ENCODE measurements around the gene TSPYL4. TPM values are rescaled to one million over a fixed set of nuclear protein-coding genes. Genes with fewer than 3 reads are reported as not detected.

The TSPYL4 gene
- total RNA-seq, 3 donors from 2014 or later, result 15.2 to 22.2 (median 19.0) TPM

GRCh38 chr6:116292553-116292952, 38.7 kb upstream of the TSPYL4 start:
- intact Hi-C loops (cut with DNase I; ENCODE audit: low total_unique reads), result no loop called here
- Histone ChIP-seq H3K4me1 (no peaks in the 10 kb centered on the region), H3K9me3 (no peaks in the 10 kb centered on the region), H3K27ac (no peak overlapping the region), H3K27me3 (no peaks in the 10 kb centered on the region), H3K36me3 (no peaks in the 10 kb centered on the region), H3K4me3 (no peak overlapping the region)
- DNase-seq (ENCODE audit: low spot score in 2 of 2), result no peak
- TF ChIP-seq POLR2AphosphoS5 (IDR thresholded peaks at IDR 0.05) (no peak), CTCF (IDR thresholded peaks at IDR 0.05) (no peak), POLR2A (IDR thresholded peaks at IDR 0.05) (no peak)

GRCh38 chr6:116291701-116292396, 38.0 kb upstream of the TSPYL4 start:
- no peak for DNase-seq (ENCODE audit: low spot score in 2 of 2)
- no peaks in the 10 kb centered on the region for H3K36me3 ChIP-seq
- H3K27ac ChIP-seq, result no peak overlapping the region
- no peak overlapping the region for H3K4me3 ChIP-seq
- intact Hi-C loops (cut with DNase I; ENCODE audit: low total_unique reads), result no loop called here
- H3K4me1 ChIP-seq, result no peaks in the 10 kb centered on the region
- no peaks in the 10 kb centered on the region for H3K27me3 ChIP-seq
- no peaks in the 10 kb centered on the region for H3K9me3 ChIP-seq
- TF ChIP-seq POLR2A (IDR thresholded peaks at IDR 0.05) (no peak), CTCF (IDR thresholded peaks at IDR 0.05) (no peak), POLR2AphosphoS5 (IDR thresholded peaks at IDR 0.05) (no peak)

GRCh38 chr6:116290799-116291198, 36.9 kb upstream of the TSPYL4 start:
- intact Hi-C loops (cut with DNase I; ENCODE audit: low total_unique reads), result no loop called here

GRCh38 chr6:116289876-116290275, 36.0 kb upstream of the TSPYL4 start:
- Histone ChIP-seq H3K9me3 (no peaks in the 10 kb centered on the region), H3K27me3 (no peaks in the 10 kb centered on the region), H3K27ac (no peak overlapping the region), H3K4me1 (no peaks in the 10 kb centered on the region), H3K4me3 (no peak overlapping the region), H3K36me3 (no peaks in the 10 kb centered on the region)
- TF ChIP-seq POLR2A (IDR thresholded peaks at IDR 0.05), result no peak
- TF ChIP-seq CTCF (IDR thresholded peaks at IDR 0.05), result no peak
- TF ChIP-seq POLR2AphosphoS5 (IDR thresholded peaks at IDR 0.05), result no peak
- intact Hi-C loops (cut with DNase I; ENCODE audit: low total_unique reads), result no loop called here
- no peak for DNase-seq (ENCODE audit: low spot score in 2 of 2)

More at GRCh38 chr6:116290799-116291198, 36.9 kb upstream of the TSPYL4 start:
- Histone ChIP-seq H3K27ac (no peak overlapping the region), H3K9me3 (no peaks in the 10 kb centered on the region), H3K4me3 (no peak overlapping the region), H3K27me3 (no peaks in the 10 kb centered on the region), H3K36me3 (no peaks in the 10 kb centered on the region), H3K4me1 (no peaks in the 10 kb centered on the region)
- DNase-seq (ENCODE audit: low spot score in 2 of 2), result no peak
- TF ChIP-seq POLR2AphosphoS5 (IDR thresholded peaks at IDR 0.05) (no peak), POLR2A (IDR thresholded peaks at IDR 0.05) (no peak), CTCF (IDR thresholded peaks at IDR 0.05) (no peak)

GRCh38 chr6:116287689-116288282, 33.9 kb upstream of the TSPYL4 start:
- no peak overlapping the region for H3K27ac ChIP-seq
- H3K27me3 ChIP-seq, result no peaks in the 10 kb centered on the region
- H3K36me3 ChIP-seq, result no peaks in the 10 kb centered on the region
- no peak for DNase-seq (ENCODE audit: low spot score in 2 of 2)
- TF ChIP-seq POLR2A (IDR thresholded peaks at IDR 0.05) (no peak), CTCF (IDR thresholded peaks at IDR 0.05) (peak; percentile 69 to 75 (median 73))
- intact Hi-C loops (cut with DNase I; ENCODE audit: low total_unique reads), result no loop called here
- H3K4me3 ChIP-seq, result no peak overlapping the region
- no peaks in the 10 kb centered on the region for H3K4me1 ChIP-seq
- no peaks in the 10 kb centered on the region for H3K9me3 ChIP-seq
